Karpas-422 (cell line): Measurements from ENCODE around the gene BCLAF1. TPM values are rescaled to one million over a fixed set of nuclear protein-coding genes. Genes with fewer than 3 reads are reported as not detected.
"Not testable (repeated sequence)": the region's sequence is repeated elsewhere in the genome, so short reads cannot be mapped to it uniquely, and the experiment has no call there.

Experiments used
- DNase-seq: peaks from one replicate; pipeline ENCODE4 v3.0.0-alpha.2; 2015
- H2AFZ ChIP-seq: fragments of 200-600 bp; sonication (generic); 2 replicates; pipeline ENCODE4 v1.6.1; 2014; ENCODE audit warnings: antibody characterized with exemption, low read length, mixed read lengths
- H3K27ac ChIP-seq: fragments of 200-600 bp; sonication (generic); 2 replicates; pipeline ENCODE4 v1.5.1; 2014; ENCODE audit warnings: mild to moderate bottlenecking, low read length, moderate library complexity
- H3K27me3 ChIP-seq: fragments of 200-600 bp; sonication (generic); 2 replicates; pipeline ENCODE4 v1.6.1; 2014; ENCODE audit warnings: low read length, mixed read lengths
- H3K36me3 ChIP-seq: fragments of 200-600 bp; sonication (generic); 2 replicates; pipeline ENCODE4 v1.6.1; 2014; ENCODE audit warnings: low read length, mixed read lengths; ENCODE audit not compliant: insufficient read depth
- H3K4me1 ChIP-seq: fragments of 200-600 bp; sonication (generic); 2 replicates; pipeline ENCODE4 v1.6.1; 2014; ENCODE audit warnings: mild to moderate bottlenecking, low read length, mixed read lengths
- H3K4me2 ChIP-seq: fragments of 200-600 bp; sonication (generic); 2 replicates; pipeline ENCODE4 v1.6.1; 2014; ENCODE audit warnings: low read length, low read depth, mild to moderate bottlenecking; ENCODE audit not compliant: poor library complexity, severe bottlenecking
- H3K4me3 ChIP-seq: fragments of 200-600 bp; sonication (generic); 2 replicates; pipeline ENCODE4 v1.5.1; 2014; ENCODE audit warnings: mild to moderate bottlenecking, antibody characterized with exemption, low read length, mixed read lengths
- H3K79me2 ChIP-seq: fragments of 200-600 bp; sonication (generic); 2 replicates; pipeline ENCODE4 v1.6.1; 2014; ENCODE audit warnings: mild to moderate bottlenecking, low read length, mixed read lengths
- H3K9ac ChIP-seq: fragments of 200-600 bp; sonication (generic); 2 replicates; pipeline ENCODE4 v1.6.0; 2014; ENCODE audit warnings: low read length
- H3K9me2 ChIP-seq: fragments of 200-600 bp; sonication (generic), shearing (Covaris generic); replicated peaks from 2 replicates; pipeline ENCODE4 v1.6.0; 2014; ENCODE audit warnings: mild to moderate bottlenecking, low read length, moderate library complexity; ENCODE audit not compliant: insufficient read depth
- H3K9me3 ChIP-seq: fragments of 300-700, 200-600 bp; sonication (generic); 2 replicates; pipeline ENCODE4 v1.6.1; 2014; ENCODE audit warnings: low read length, mixed read lengths
- H4K20me1 ChIP-seq: fragments of 200-600 bp; sonication (generic); 2 replicates; pipeline ENCODE4 v1.6.1; 2014; ENCODE audit warnings: mild to moderate bottlenecking, antibody characterized with exemption, low read length, low read depth; ENCODE audit not compliant: insufficient read depth
- total RNA-seq: library from RNA; depleted of rRNA; stranded (reverse); fragments of >200 nt; shearing (Covaris generic); gene quantifications from 2 replicates; pipeline ENCODE4 v1.2.3, GENCODE V29; 2014; ENCODE audit warnings: low replicate concordance

BCLAF1 gene
- total RNA-seq, 1 experiment from 2014 or later: 177 TPM

DNA sequence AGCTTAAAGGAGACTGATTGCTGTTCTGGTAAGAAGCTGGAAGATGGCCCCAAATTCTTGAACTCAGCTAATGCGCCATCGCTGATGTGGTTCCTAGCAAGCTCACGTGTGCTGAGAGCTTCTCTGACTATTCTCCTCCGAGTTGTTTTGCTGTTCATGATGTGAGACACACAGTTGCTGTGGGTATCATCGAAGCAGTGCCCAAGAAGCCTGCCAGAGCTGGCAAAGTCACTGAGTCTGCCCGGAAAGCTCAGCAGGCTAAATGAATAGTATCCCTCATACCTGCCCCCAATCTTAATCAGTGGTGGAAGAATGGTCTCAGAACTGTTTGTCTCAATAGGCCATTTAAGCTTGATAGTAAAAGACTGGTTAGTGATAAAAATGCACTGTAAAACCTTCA is 28.3 kb upstream of the BCLAF1 start:
- no peak for DNase-seq

GRCh38 chr6:136317021-136317694 is 27.5 kb upstream of the BCLAF1 start:
- Histone ChIP-seq H4K20me1 (no peaks in the 10 kb centered on the region), H3K9ac (no peak overlapping the region), H3K9me2 (no peaks in the 10 kb centered on the region), H3K4me1 (no peaks in the 10 kb centered on the region), H3K4me2 (no peak overlapping the region), H3K36me3 (no peaks in the 10 kb centered on the region), H3K27ac (no peak overlapping the region), H3K9me3 (no peaks in the 10 kb centered on the region), H3K4me3 (no peak overlapping the region), H3K27me3 (no peaks in the 10 kb centered on the region), H2AFZ (no peak overlapping the region), H3K79me2 (no peaks in the 10 kb centered on the region)
- DNase-seq: peak; percentile 87

More for the DNA sequence above, 28.3 kb upstream of the BCLAF1 start:
- H3K4me1 ChIP-seq: no peaks in the 10 kb centered on the region
- H3K9ac ChIP-seq: no peak overlapping the region
- no peaks in the 10 kb centered on the region for H3K36me3 ChIP-seq
- H2AFZ ChIP-seq: no peak overlapping the region
- no peak overlapping the region for H3K4me2 ChIP-seq
- no peaks in the 10 kb centered on the region for H3K9me2 ChIP-seq
- H3K27me3 ChIP-seq: no peaks in the 10 kb centered on the region
- H3K27ac ChIP-seq: no peak overlapping the region
- no peaks in the 10 kb centered on the region for H4K20me1 ChIP-seq
- H3K4me3 ChIP-seq: no peak overlapping the region
- H3K79me2 ChIP-seq: no peaks in the 10 kb centered on the region
- H3K9me3 ChIP-seq: no peaks in the 10 kb centered on the region

- H3K4me3 ChIP-seq: no peak overlapping the region
- H2AFZ ChIP-seq: no peak overlapping the region
- DNase-seq: no peak
- no peaks in the 10 kb centered on the region for H4K20me1 ChIP-seq
- H3K4me2 ChIP-seq: no peak overlapping the region
- H3K9me2 ChIP-seq: no peaks in the 10 kb centered on the region
- H3K9me3 ChIP-seq: no peaks in the 10 kb centered on the region
- no peak overlapping the region for H3K27ac ChIP-seq
- no peaks in the 10 kb centered on the region for H3K36me3 ChIP-seq
- no peak overlapping the region for H3K9ac ChIP-seq
- no peaks in the 10 kb centered on the region for H3K4me1 ChIP-seq
- H3K79me2 ChIP-seq: no peaks in the 10 kb centered on the region
- H3K27me3 ChIP-seq: no peaks in the 10 kb centered on the region
Measured at GRCh38 chr6:136315594-136315993, 25.9 kb upstream of the BCLAF1 start.

GRCh38 chr6:136312975-136313374 is 23.3 kb upstream of the BCLAF1 start:
- Histone ChIP-seq H2AFZ (no peak overlapping the region), H3K9me2 (no peaks in the 10 kb centered on the region), H3K4me2 (no peak overlapping the region), H4K20me1 (no peaks in the 10 kb centered on the region), H3K9me3 (no peaks in the 10 kb centered on the region), H3K36me3 (no peaks in the 10 kb centered on the region), H3K4me3 (no peak overlapping the region), H3K79me2 (no peaks in the 10 kb centered on the region), H3K27ac (no peak overlapping the region), H3K9ac (no peak overlapping the region), H3K4me1 (no peaks in the 10 kb centered on the region), H3K27me3 (no peaks in the 10 kb centered on the region)
- no peak for DNase-seq

DNA sequence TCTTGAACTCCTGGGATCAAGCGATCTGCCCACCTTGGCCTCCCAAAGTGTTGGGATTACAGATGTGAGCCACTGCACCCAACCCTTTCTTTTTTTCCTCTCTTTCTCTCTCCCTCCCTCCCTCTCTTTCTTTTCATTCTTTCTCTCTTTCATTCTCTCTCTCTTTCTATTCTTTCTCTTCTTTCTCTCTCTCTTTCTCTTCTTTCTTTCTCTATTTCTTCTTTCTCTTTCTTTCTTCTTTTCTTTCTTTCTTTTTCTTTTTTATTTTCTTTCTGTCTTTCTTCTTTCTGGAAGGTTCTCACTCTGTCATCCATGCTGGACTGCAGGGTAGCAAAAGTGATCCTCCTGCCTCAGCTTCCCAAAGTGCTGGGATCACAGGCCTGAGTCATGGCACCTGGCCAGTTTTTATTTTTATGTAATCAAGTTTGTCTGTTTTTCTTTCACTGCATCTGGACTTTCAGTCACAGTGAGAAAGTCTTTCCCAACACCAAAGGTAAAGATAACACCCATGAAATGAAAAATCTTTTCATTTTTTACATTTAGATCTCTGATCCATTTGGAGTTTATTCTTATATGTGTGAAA is 20.2 kb upstream of the BCLAF1 start:
- Histone ChIP-seq H3K36me3 (no peaks in the 10 kb centered on the region), H3K27ac (no peak overlapping the region), H3K4me1 (no peaks in the 10 kb centered on the region), H3K27me3 (no peaks in the 10 kb centered on the region), H3K4me2 (no peak overlapping the region), H3K9ac (no peak overlapping the region), H3K9me2 (no peaks in the 10 kb centered on the region), H2AFZ (no peak overlapping the region), H4K20me1 (no peaks in the 10 kb centered on the region), H3K79me2 (no peaks in the 10 kb centered on the region), H3K4me3 (no peak overlapping the region), H3K9me3 (no peaks in the 10 kb centered on the region)
- no peak for DNase-seq

GRCh38 chr6:136309171-136309570 is 19.5 kb upstream of the BCLAF1 start:
- Histone ChIP-seq H3K4me3 (no peak overlapping the region), H3K9me2 (no peaks in the 10 kb centered on the region), H3K27me3 (no peaks in the 10 kb centered on the region), H3K36me3 (no peaks in the 10 kb centered on the region), H3K9me3 (no peaks in the 10 kb centered on the region), H3K9ac (no peak overlapping the region), H4K20me1 (no peaks in the 10 kb centered on the region), H3K27ac (no peak overlapping the region), H3K4me2 (no peak overlapping the region), H2AFZ (no peak overlapping the region), H3K79me2 (no peaks in the 10 kb centered on the region), H3K4me1 (no peaks in the 10 kb centered on the region)
- no peak for DNase-seq

GRCh38 chr6:136308469-136308868 is 18.8 kb upstream of the BCLAF1 start:
- H3K9me3 ChIP-seq, DNase-seq, H3K27me3 ChIP-seq, H3K9ac ChIP-seq, H3K36me3 ChIP-seq, H3K79me2 ChIP-seq, H3K4me2 ChIP-seq, H3K4me3 ChIP-seq, H4K20me1 ChIP-seq, H3K27ac ChIP-seq, H2AFZ ChIP-seq, H3K4me1 ChIP-seq, H3K9me2 ChIP-seq: not testable (repeated sequence)

DNA sequence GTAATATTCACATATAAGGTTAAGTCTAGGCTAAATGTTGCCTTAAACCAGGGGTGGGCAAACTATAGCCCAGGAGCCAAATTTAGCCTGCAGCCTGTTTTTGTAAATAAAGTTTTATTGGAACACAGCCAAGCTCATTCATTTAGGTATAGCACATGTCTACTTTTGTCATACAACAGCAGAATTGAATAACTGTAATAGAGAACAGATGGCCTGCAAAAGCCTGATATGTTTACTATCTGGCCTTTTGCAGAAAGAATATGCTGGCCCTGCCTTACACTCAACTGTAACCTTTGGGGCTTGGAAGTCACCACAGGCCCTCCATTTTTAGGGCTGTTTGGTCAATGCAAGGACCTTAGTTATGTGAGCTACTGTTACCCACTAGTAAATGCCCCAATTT is 17.7 kb upstream of the BCLAF1 start:
- no peaks in the 10 kb centered on the region for H4K20me1 ChIP-seq
- H3K27me3 ChIP-seq: 0 out of 2 replicates have a peak, but pooled peaks cover 3% of the 10 kb centered on the region
- H3K36me3 ChIP-seq: no peaks in the 10 kb centered on the region
- H3K27ac ChIP-seq: no peak overlapping the region
- no peaks in the 10 kb centered on the region for H3K79me2 ChIP-seq
- H3K4me3 ChIP-seq: no peak overlapping the region
- H3K4me1 ChIP-seq: no peaks in the 10 kb centered on the region
- H2AFZ ChIP-seq: no peak overlapping the region
- no peak overlapping the region for H3K4me2 ChIP-seq
- H3K9me2 ChIP-seq: no peaks in the 10 kb centered on the region
- H3K9ac ChIP-seq: no peak overlapping the region
- DNase-seq: no peak
- H3K9me3 ChIP-seq: no peaks in the 10 kb centered on the region
